Measurements from ENCODE around the gene NFIA. TPM values are rescaled to one million over a fixed set of nuclear protein-coding genes. Genes with fewer than 3 reads are reported as not detected.

Gene NFIA
- total and polyA plus RNA-seq, 9 of the 15 experiments (the other 6 are each of a cell fraction or from before 2014, with no cell fraction given): 5.3 to 24.9 (median 9.8) TPM

- TF ChIP-seq GTF2E2 (tag; IDR thresholded peaks at IDR 0.05) (no peak), KLF16 (IDR thresholded peaks at IDR 0.05) (no peak), SRSF7 (optimal IDR thresholded peaks at IDR 0.05; ENCODE audit: low read depth, low read length) (no peak), SMARCE1 (IDR thresholded peaks at IDR 0.05) (no peak), VEZF1 (CRISPR knock-in tag; IDR thresholded peaks at IDR 0.05) (no peak), MAFF (IDR thresholded peaks at IDR 0.05; ENCODE audit: low read length) (no peak), HLTF (IDR thresholded peaks at IDR 0.05) (no peak), CHCHD3 (CRISPR knock-in tag; IDR thresholded peaks at IDR 0.05) (no peak), FOXJ2 (tag; IDR thresholded peaks at IDR 0.05) (no peak), TEAD1 (CRISPR knock-in tag; IDR thresholded peaks at IDR 0.05) (no peak), ZFP1 (CRISPR knock-in tag; IDR thresholded peaks at IDR 0.05) (no peak)
- no peak for ATAC-seq
- BruUV-seq (replicated peaks): no TSS peak
- Histone ChIP-seq H3K27ac (ENCODE audit: extremely low read depth, low read depth, low read length) (no peak overlapping the region), H3K9me3 (replicated peaks; ENCODE audit: control insufficient read depth, insufficient read depth, low read depth, low read length) (no peaks in the 10 kb centered on the region), H3K4me2 (ENCODE audit: insufficient read depth, low read length) (no peak overlapping the region), H3K4me1 (replicated peaks in 1 of 2; ENCODE audit: control insufficient read depth in 2 of 2, insufficient read depth in 2 of 2, low read length in 2 of 2) (no peaks in the 10 kb centered on the region), H3K79me2 (ENCODE audit: control insufficient read depth, insufficient read depth, low read length) (no peaks in the 10 kb centered on the region), H3K9ac (ENCODE audit: insufficient read depth in 1 of 2, low read depth in 2 of 2, low read length in 2 of 2) (no peak overlapping the region), H2AFZ (ENCODE audit: low read depth, low read length) (no peak overlapping the region), H4K20me1 (replicated peaks; ENCODE audit: control insufficient read depth, insufficient read depth, low read length) (no peaks in the 10 kb centered on the region), H3K27me3 (ENCODE audit: control insufficient read depth in 2 of 2, insufficient read depth in 2 of 2, low read length in 2 of 2) (no peaks in the 10 kb centered on the region), H3K4me3 (no peak overlapping the region), H3K36me3 (ENCODE audit: control insufficient read depth, insufficient read depth, low read length) (0 out of 3 replicates have a peak, but pooled peaks cover 7% of the 10 kb centered on the region), H3K9me1 (ENCODE audit: control insufficient read depth, insufficient read depth, low read length) (no peaks in the 10 kb centered on the region)
- intact Hi-C loops (cut with micrococcal nuclease): no loop called here
- FAIRE-seq: no peak
- 86% methylated on average over 5 of the region's 5 CpGs for WGBS (ENCODE audit: insufficient coverage, low coverage, missing lambda C conversion rate)
- ChIA-PET POLR2A (no interaction called here), CTCF (ENCODE audit: low intra/inter-chr PET ratio) (no interaction called here)
- in situ Hi-C loops (cut with MboI): no loop called here
- DNase-seq (ENCODE audit: extremely low read depth in 1 of 4, low spot score in 3 of 4): no peak
Observed at GRCh38 chr1:61434276-61434675, 351.9 kb downstream of the NFIA start.
